ENCODE results near the gene SAMD11. TPM values are rescaled to one million over a fixed set of nuclear protein-coding genes. Genes with fewer than 3 reads are reported as not detected.
"Not testable (repeated sequence)": the region's sequence is repeated elsewhere in the genome, so short reads cannot be mapped to it uniquely, and the experiment has no call there.

The SAMD11 gene
- total RNA-seq = 1 to 10 TPM; 2.1 to 2.3 TPM

- Histone ChIP-seq H3K27me3 (peaks cover 0 to 20% of the 10 kb centered on the region in 2 donors), H3K27ac (no peak within 1 kb of the TSS), H3K36me3 (replicated peaks in 1 of 2; ENCODE audit: insufficient read depth in 1 of 2, low read depth in 2 of 2) (no peaks in the 10 kb centered on the region), H3K4me1 (peaks cover 47% of the 10 kb centered on the region), H3K4me3 (no peak within 1 kb of the TSS), H3K9me3 (no peaks in the 10 kb centered on the region)
- 4% methylated on average over 70 of the region's 72 CpGs; no CpG with 5 or more reads in 1 of the 2 donors for WGBS, 2 donors
- peak in 1 of 7 experiments; percentile 23 for TF ChIP-seq CTCF (IDR thresholded peaks at IDR 0.05)
- TF ChIP-seq POLR2A (IDR thresholded peaks at IDR 0.05) = no peak
- ATAC-seq (peak; percentile 75), DNase-seq (peak; percentile 80 to 89 (median 84))
- intact Hi-C loops (cut with DNase I) = no loop called here
Observed at GRCh38 chr1:923131-923990, at the start of gene SAMD11. SAMD11 (plus strand) TSS chr1:923923; CDS start chr1:924432, 509 bp downstream.

GRCh38 chr1:876428-877208 is 47.1 kb upstream of the SAMD11 start:
- H3K9me3 ChIP-seq; H3K4me1 ChIP-seq; intact Hi-C loops (cut with DNase I); H3K4me3 ChIP-seq; H3K27me3 ChIP-seq; H3K36me3 ChIP-seq (replicated peaks in 1 of 2; ENCODE audit: insufficient read depth in 1 of 2, low read depth in 2 of 2); ATAC-seq; H3K27ac ChIP-seq; DNase-seq: not testable (repeated sequence)
- 81 to 82% methylated on average over 5 to 8 of the region's 8 CpGs for WGBS, 2 donors

- H3K4me1 ChIP-seq; ATAC-seq; H3K36me3 ChIP-seq (replicated peaks in 1 of 2; ENCODE audit: insufficient read depth in 1 of 2, low read depth in 2 of 2); H3K27ac ChIP-seq; H3K4me3 ChIP-seq; intact Hi-C loops (cut with DNase I); H3K9me3 ChIP-seq; H3K27me3 ChIP-seq; DNase-seq: not testable (repeated sequence)
- 46 to 72% methylated on average over 2 to 5 of the region's 5 CpGs for WGBS, 2 donors
Observed at GRCh38 chr1:877209-877986, 46.3 kb upstream of the SAMD11 start.

- intact Hi-C loops (cut with DNase I); ATAC-seq; H3K9me3 ChIP-seq; H3K4me1 ChIP-seq; H3K36me3 ChIP-seq (replicated peaks in 1 of 2; ENCODE audit: insufficient read depth in 1 of 2, low read depth in 2 of 2); H3K27me3 ChIP-seq; H3K4me3 ChIP-seq; DNase-seq; H3K27ac ChIP-seq: not testable (repeated sequence)
- 27 to 39% methylated on average over 2 of the region's 2 CpGs for WGBS, 2 donors
Observed at GRCh38 chr1:880511-880910, 43.2 kb upstream of the SAMD11 start.

GRCh38 chr1:880915-881314 is 42.8 kb upstream of the SAMD11 start:
- H3K27ac ChIP-seq; H3K36me3 ChIP-seq (replicated peaks in 1 of 2; ENCODE audit: insufficient read depth in 1 of 2, low read depth in 2 of 2); DNase-seq; intact Hi-C loops (cut with DNase I); H3K4me3 ChIP-seq; H3K9me3 ChIP-seq; H3K27me3 ChIP-seq; H3K4me1 ChIP-seq; ATAC-seq: not testable (repeated sequence)
- 67 to 80% methylated on average over 2 of the region's 2 CpGs for WGBS, 2 donors

- no peak for TF ChIP-seq POLR2A (IDR thresholded peaks at IDR 0.05)
- Histone ChIP-seq H3K27ac (no peak overlapping the region), H3K4me3 (no peak overlapping the region), H3K36me3 (replicated peaks in 1 of 2; ENCODE audit: insufficient read depth in 1 of 2, low read depth in 2 of 2) (no peaks in the 10 kb centered on the region), H3K9me3 (no peaks in the 10 kb centered on the region), H3K27me3 (no peaks in the 10 kb centered on the region), H3K4me1 (no peaks in the 10 kb centered on the region)
- DNase-seq (no peak), ATAC-seq (no peak)
- intact Hi-C loops (cut with DNase I) = no loop called here
- WGBS, 2 donors = 83% methylated on average over 1 of the region's 1 CpG; no CpG with 5 or more reads in 1 of the 2 donors
Observed at GRCh38 chr1:886311-886710, 37.4 kb upstream of the SAMD11 start.
